Mucosa of rectum (tissue), 2 donors: Measurements from ENCODE around the gene SELENOO.

Experiments
- H3K27ac ChIP-seq, 2 donors: one replicate each; pipeline ENCODE4 v1.7.0; 2013; ENCODE audit warnings: inconsistent platforms in 2 of 2, low read depth in 2 of 2, low read length in 2 of 2
- H3K27me3 ChIP-seq, 2 donors: one replicate each; pipeline ENCODE4 v1.7.0; 2013; ENCODE audit warnings: low read length in 2 of 2; ENCODE audit not compliant: control insufficient read depth in 2 of 2, insufficient read depth in 2 of 2
- H3K36me3 ChIP-seq, 2 donors: one replicate each; pipeline ENCODE4 v1.7.0; 2013; ENCODE audit warnings: low read length in 2 of 2; ENCODE audit not compliant: control insufficient read depth in 2 of 2, insufficient read depth in 2 of 2
- H3K4me1 ChIP-seq, 2 donors: one replicate each; pipeline ENCODE4 v1.7.0; 2013; ENCODE audit warnings: low read length in 2 of 2, mild to moderate bottlenecking in 1 of 2; ENCODE audit not compliant: control insufficient read depth in 2 of 2, insufficient read depth in 2 of 2
- H3K4me3 ChIP-seq, 2 donors: one replicate each; pipeline ENCODE4 v1.7.0; 2013; ENCODE audit warnings: low read length in 2 of 2
- H3K9ac ChIP-seq, 2 donors: one replicate each; pipeline ENCODE4 v1.7.0; 2013; ENCODE audit warnings: low read length in 2 of 2, low read depth in 1 of 2, mild to moderate bottlenecking in 1 of 2
- H3K9me3 ChIP-seq, 2 donors: one replicate each; pipeline ENCODE4 v1.7.0; 2013; ENCODE audit warnings: low read length in 2 of 2; ENCODE audit not compliant: control insufficient read depth in 2 of 2
- donor health status: healthy.
- donor health status: Normal muscosa, but diverticular disease.

The SELENOO gene

GRCh38 chr22:50200461-50201190 lies at the start of gene SELENOO:
Gene SELENOO, plus strand, starts transcription at chr22:50201011. Its CDS starts 26 bp downstream, at chr22:50201037.
- Histone ChIP-seq H3K27ac (peak within 1 kb of the TSS; percentile 63 to 71), H3K4me1 (peaks cover 7 to 12% of the 10 kb centered on the region in 2 donors), H3K4me3 (peak within 1 kb of the TSS; percentile 73 to 76), H3K27me3 (no peaks in the 10 kb centered on the region), H3K9me3 (no peaks in the 10 kb centered on the region), H3K9ac (peak within 1 kb of the TSS; percentile 75 to 76), H3K36me3 (peaks cover 10 to 11% of the 10 kb centered on the region in 2 donors)

GRCh38 chr22:50151571-50152537 lies 49.0 kb upstream of the SELENOO start:
- no peaks in the 10 kb centered on the region for H3K4me1 ChIP-seq
- peaks cover 2 to 4% of the 10 kb centered on the region in 2 donors for H3K27me3 ChIP-seq
- H3K9me3 ChIP-seq, result no peaks in the 10 kb centered on the region
- H3K9ac ChIP-seq, result no peak overlapping the region
- no peak overlapping the region for H3K4me3 ChIP-seq
- H3K27ac ChIP-seq, result no peak overlapping the region
- no peaks in the 10 kb centered on the region for H3K36me3 ChIP-seq

GRCh38 chr22:50153056-50153755 lies 47.6 kb upstream of the SELENOO start:
- Histone ChIP-seq H3K9ac (no peak overlapping the region), H3K4me1 (peaks cover 1 to 2% of the 10 kb centered on the region in 2 donors)

GRCh38 chr22:50153756-50154140 lies 47.1 kb upstream of the SELENOO start:
- H3K4me1 ChIP-seq, result peaks cover 2% of the 10 kb centered on the region in 2 donors
- H3K27ac ChIP-seq, result no peak overlapping the region
- no peaks in the 10 kb centered on the region for H3K36me3 ChIP-seq
- no peaks in the 10 kb centered on the region for H3K9me3 ChIP-seq
- H3K4me3 ChIP-seq, result no peak overlapping the region
- no peak overlapping the region for H3K9ac ChIP-seq
- H3K27me3 ChIP-seq, result peaks cover 2 to 4% of the 10 kb centered on the region in 2 donors

More at GRCh38 chr22:50153056-50153755, 47.6 kb upstream of the SELENOO start:
- H3K4me3 ChIP-seq, result no peak overlapping the region
- H3K9me3 ChIP-seq, result no peaks in the 10 kb centered on the region
- H3K36me3 ChIP-seq, result no peaks in the 10 kb centered on the region
- H3K27ac ChIP-seq, result no peak overlapping the region
- peaks cover 2 to 4% of the 10 kb centered on the region in 2 donors for H3K27me3 ChIP-seq

- H3K4me3 ChIP-seq, result no peak overlapping the region
- H3K4me1 ChIP-seq, result peaks cover 2% of the 10 kb centered on the region in 2 donors
- no peak overlapping the region for H3K9ac ChIP-seq
- H3K36me3 ChIP-seq, result no peaks in the 10 kb centered on the region
- no peak overlapping the region for H3K27ac ChIP-seq
- peaks cover 0 to under 1% of the 10 kb centered on the region in 2 donors for H3K27me3 ChIP-seq
- no peaks in the 10 kb centered on the region for H3K9me3 ChIP-seq
These were observed 43.0 kb upstream of the SELENOO start for GRCh38 chr22:50157709-50158375.

GRCh38 chr22:50160947-50161346 lies 39.9 kb upstream of the SELENOO start:
- H3K36me3 ChIP-seq, result no peaks in the 10 kb centered on the region
- H3K9me3 ChIP-seq, result no peaks in the 10 kb centered on the region
- no peak overlapping the region for H3K27ac ChIP-seq

GRCh38 chr22:50161508-50162390 lies 39.1 kb upstream of the SELENOO start:
- Histone ChIP-seq H3K27me3 (peaks cover 0 to 4% of the 10 kb centered on the region in 2 donors), H3K36me3 (no peaks in the 10 kb centered on the region), H3K9me3 (no peaks in the 10 kb centered on the region), H3K27ac (no peak overlapping the region), H3K4me1 (peaks cover 2% of the 10 kb centered on the region in 2 donors), H3K9ac (no peak overlapping the region), H3K4me3 (no peak overlapping the region)

More at GRCh38 chr22:50160947-50161346, 39.9 kb upstream of the SELENOO start:
- H3K9ac ChIP-seq, result no peak overlapping the region
- H3K27me3 ChIP-seq, result peaks cover 0 to 4% of the 10 kb centered on the region in 2 donors
- no peak overlapping the region for H3K4me3 ChIP-seq
- H3K4me1 ChIP-seq, result peaks cover 2% of the 10 kb centered on the region in 2 donors

GRCh38 chr22:50162391-50162956 lies 38.3 kb upstream of the SELENOO start:
- Histone ChIP-seq H3K4me1 (peaks cover 2% of the 10 kb centered on the region in 2 donors), H3K27ac (no peak overlapping the region), H3K4me3 (no peak overlapping the region), H3K27me3 (peaks cover 0 to 4% of the 10 kb centered on the region in 2 donors), H3K9me3 (no peaks in the 10 kb centered on the region), H3K9ac (no peak overlapping the region), H3K36me3 (no peaks in the 10 kb centered on the region)
